Hepatocyte (in vitro differentiated cells): Measurements from ENCODE around the gene C6.

Source experiments
- EZH2 ChIP-seq: fragments of 200-600 bp; sonication (generic); IDR thresholded peaks from 2 replicates; pipeline ENCODE4 v1.6.1; 2016; ENCODE audit warnings: antibody characterized with exemption, mild to moderate bottlenecking, borderline replicate concordance
- EZH2phosphoT487 ChIP-seq: fragments of 200-600 bp; sonication (generic); IDR thresholded peaks from one replicate; pipeline ENCODE4 v1.6.1; 2018; ENCODE audit warnings: antibody characterized with exemption, mild to moderate bottlenecking, low read depth, moderate library complexity; ENCODE audit not compliant: unreplicated experiment, severe bottlenecking
- TF ChIP-seq, protein P1 (sequence below): fragments of 200-600 bp; sonication (generic); IDR thresholded peaks from 2 replicates; pipeline ENCODE4 v1.5.1; 2016; ENCODE audit warnings: antibody characterized with exemption, mild to moderate bottlenecking; ENCODE audit not compliant: poor library complexity

DNA sequence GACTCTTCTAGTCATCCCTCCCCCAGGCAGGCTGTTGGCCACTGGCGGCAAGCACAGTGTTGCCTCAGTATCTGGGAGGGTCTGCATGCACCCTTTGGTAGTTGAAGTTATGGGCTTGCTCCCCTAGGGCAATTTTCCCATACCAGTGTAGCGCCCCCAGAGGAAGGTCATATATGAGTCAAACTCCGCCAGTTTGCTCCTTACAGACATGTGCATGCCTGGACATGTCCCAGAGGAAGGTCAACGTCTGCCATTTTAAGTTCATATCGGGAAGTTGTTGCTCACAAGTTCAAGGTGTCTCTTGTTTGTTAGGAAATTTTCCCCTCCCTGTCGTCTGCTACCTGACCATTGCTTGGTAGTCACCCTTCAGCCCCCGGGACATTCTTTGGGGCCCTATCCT, 90.9 kb downstream of the C6 start:
- TF ChIP-seq, protein P1, sequence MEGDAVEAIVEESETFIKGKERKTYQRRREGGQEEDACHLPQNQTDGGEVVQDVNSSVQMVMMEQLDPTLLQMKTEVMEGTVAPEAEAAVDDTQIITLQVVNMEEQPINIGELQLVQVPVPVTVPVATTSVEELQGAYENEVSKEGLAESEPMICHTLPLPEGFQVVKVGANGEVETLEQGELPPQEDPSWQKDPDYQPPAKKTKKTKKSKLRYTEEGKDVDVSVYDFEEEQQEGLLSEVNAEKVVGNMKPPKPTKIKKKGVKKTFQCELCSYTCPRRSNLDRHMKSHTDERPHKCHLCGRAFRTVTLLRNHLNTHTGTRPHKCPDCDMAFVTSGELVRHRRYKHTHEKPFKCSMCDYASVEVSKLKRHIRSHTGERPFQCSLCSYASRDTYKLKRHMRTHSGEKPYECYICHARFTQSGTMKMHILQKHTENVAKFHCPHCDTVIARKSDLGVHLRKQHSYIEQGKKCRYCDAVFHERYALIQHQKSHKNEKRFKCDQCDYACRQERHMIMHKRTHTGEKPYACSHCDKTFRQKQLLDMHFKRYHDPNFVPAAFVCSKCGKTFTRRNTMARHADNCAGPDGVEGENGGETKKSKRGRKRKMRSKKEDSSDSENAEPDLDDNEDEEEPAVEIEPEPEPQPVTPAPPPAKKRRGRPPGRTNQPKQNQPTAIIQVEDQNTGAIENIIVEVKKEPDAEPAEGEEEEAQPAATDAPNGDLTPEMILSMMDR = no peak
- no peak for TF ChIP-seq EZH2phosphoT487
- no peak for TF ChIP-seq EZH2
